Umbilical cord (tissue), 2 donors: ENCODE results near the gene SSR4. TPM values are rescaled to one million over a fixed set of nuclear protein-coding genes. Genes with fewer than 3 reads are reported as not detected.

Experiments used
- DNase-seq: peaks from one replicate; pipeline ENCODE4 v3.0.0-alpha.2; 2015; ENCODE audit warnings: low spot score
- total RNA-seq: library from RNA; depleted of rRNA; stranded (reverse); fragments of >200 nt; gene quantifications from one replicate; pipeline ENCODE4 v1.2.3, GENCODE V29; 2014; ENCODE audit warnings: low replicate concordance; ENCODE audit not compliant: insufficient read depth

Gene SSR4
- total RNA-seq, 1 donor from 2014 or later = 135 TPM

DNA sequence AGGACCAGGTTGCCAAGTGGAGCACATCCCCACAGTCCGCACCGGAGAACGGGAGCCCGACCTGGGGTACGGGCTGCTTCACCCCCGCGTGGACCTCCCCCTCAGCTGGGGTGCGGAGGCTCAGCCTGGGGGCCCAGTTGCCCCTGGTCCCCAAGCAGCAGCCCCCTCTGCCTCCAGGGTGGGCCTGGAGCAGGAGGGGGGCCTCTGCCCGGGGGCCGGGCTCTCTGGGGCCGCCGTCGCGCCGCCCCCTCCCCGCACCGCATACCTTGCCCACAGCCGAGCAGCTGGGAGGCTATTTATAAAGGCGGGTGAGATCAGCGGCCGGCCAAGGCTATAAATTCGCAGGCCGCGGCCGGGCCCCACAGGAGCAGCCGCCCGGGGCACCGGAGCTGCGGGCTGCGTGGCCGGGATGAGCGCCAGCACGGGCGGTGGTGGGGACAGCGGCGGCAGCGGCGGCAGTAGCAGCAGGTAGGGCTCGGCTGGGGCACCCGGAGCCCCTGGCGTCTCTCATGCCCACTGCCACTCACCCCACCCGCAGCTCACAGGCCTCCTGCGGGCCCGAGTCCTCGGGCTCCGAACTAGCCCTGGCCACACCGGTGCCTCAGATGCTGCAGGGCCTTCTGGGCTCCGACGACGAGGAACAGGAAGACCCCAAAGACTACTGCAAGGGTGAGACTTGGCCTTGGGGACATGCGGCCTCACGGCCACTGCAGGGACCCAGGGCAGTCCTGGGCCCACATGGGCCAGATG, 13.6 kb upstream of the SSR4 start, which contains the start of gene SRPK3:
Gene SRPK3, plus strand, starts transcription at position 364 of the 750 bp plus-strand sequence. Its CDS starts 46 bp downstream, at position 410.
- peak; percentile 40 for DNase-seq

DNA sequence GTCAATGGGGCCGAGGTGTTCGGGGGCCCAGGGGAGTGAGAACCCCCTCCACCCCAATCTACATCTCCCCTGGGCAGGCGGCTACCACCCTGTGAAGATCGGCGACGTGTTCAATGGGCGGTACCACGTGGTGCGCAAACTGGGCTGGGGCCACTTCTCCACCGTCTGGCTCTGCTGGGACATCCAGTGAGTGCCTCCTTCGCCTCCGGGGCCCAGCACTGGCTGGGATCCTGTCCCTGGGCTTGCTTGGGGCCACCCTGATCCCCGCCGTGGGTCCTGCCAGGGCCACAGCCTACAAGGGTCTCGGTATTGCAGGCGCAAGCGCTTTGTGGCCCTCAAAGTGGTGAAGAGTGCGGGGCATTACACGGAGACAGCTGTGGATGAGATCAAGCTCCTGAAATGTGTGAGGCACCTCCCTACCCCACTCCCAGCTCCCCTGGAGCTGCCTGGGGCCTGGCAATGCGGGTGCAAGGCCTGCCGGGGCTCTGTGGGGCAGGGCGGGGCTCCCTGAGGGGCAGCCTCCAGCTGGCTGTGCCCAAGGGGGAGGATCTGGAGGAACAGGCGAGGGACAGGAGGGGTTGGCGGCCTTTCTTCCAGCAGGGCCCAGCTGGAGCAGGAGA, 12.9 kb upstream of the SSR4 start:
- DNase-seq = peak; percentile 21

DNA sequence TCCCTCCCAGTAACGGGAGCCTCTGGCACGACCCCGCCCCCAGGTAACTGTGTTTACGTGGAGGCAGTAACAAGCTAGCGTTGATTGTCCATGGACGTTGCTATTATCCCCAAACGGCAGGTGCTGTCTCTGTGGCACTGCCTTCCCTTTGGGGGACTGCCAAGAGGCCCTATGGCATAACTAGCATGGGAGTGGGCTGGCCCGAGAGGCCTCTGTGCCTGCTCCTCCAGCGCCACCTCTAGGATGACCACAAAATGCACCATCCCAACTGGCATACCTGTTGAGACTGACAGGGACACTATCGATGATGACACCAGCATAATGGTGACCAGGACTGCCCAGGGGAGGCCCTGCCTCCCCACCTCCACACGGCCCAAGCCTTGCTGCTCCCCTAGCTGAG, 12.2 kb upstream of the SSR4 start:
- DNase-seq = no peak

- DNase-seq = no peak
These were observed 11.6 kb upstream of the SSR4 start for GRCh38 chrX:153782871-153783270.

DNA sequence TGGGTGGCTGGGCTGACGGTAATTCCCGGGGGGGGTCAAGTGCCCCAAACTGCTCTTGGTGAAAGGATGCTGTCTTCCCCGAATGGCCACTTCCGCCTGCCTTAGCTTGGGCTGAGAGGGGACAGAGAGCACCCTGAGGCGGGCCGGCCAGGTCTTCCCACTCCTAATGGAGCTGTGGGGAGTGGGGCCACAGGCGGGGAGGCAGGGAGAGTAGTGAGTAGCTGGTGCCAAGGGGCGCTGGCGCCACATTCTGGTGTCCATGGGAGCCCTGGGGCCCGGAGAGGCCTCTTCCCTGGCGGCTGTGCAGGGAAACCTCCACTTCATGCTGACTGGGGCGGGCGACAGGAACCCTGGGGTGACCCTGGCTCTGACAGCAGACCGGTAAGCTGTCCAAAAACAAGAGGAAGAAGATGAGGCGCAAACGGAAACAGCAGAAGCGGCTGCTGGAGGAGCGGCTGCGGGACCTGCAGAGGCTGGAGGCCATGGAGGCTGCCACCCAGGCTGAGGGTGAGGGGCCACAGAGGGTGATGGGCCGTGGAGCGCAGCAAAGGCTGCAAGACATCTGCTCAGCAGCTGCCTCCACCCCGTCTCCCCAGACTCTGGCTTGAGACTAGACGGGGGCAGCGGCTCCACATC, 11.0 kb upstream of the SSR4 start:
- DNase-seq = no peak

- DNase-seq = no peak
These were observed 10.0 kb upstream of the SSR4 start for GRCh38 chrX:153784325-153784967.

DNA sequence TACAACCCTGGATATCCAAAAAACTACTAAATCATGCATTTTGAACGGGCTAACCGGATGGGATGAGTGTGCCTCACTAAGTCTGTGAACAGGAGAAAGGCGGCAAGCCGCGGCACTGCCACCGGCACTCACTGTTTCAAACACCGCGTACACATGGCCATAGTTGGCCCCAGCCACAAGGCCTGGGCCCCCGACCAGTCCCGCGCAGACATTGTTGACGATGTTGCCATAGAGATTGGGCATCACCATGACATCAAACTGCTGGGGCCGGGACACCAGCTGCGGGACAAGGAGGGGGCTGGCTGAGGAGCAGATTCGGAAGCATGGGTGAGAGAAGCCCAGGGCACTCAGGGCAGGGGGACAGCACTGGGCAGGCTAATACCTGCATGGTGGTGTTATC, 7.8 kb upstream of the SSR4 start:
- DNase-seq = no peak

GRCh38 chrX:153789654-153790053, 4.8 kb upstream of the SSR4 start:
- no peak for DNase-seq

DNA sequence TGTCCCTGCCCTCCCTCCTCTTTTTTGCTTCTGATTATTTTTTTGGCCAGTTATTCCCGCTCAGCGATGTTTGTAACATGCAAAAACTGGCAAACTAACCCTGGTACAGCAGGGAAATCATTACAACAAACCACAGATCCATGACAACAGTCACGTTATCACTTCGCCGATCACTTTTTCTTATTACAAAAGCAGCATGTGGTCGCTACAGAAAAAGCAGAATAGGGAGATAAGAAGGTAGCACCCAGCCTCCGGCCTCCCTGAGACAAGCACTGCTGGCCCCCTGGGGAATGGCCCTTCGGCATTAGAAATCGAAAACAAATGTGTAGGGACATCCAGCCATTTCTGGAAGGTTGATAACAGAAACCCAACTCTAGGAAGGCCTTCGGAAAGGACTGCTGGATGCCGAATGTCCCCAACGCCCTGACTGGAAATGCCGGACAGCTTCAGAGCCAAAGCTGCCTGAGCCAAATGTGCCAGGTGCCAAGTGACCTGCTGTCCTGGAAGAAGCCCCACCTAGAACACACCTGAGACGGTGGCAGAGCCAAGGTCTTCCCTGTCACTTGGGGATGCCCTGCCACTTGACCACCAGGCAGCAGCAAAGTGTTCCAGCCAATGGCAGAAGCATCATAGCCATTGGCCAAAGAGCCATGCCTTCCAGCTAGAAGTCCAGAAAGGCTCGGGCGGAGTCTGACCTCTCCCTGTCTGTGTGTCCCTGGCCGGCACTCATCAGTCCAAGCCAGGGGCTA, 3.2 kb upstream of the SSR4 start:
- DNase-seq = no peak

DNA sequence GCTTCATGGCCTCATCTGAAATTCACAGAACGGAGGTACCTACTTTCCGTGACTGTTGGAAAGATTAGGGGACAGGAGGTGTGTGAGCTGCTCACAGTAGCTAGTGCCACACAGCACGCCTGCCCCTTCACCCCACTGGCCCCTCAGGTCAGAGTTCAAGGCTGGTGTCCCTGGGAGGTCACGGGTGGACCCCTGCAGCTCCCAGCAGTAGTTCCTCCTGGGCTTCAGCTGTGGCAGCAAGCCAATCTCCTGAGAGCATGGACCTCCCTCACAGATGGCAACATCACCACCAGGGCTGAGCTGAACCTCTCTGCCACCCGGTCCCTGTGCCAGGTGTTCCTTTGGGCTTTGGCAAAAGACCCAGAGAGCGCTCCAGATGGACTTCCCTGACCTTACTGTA, 2.1 kb upstream of the SSR4 start:
- no peak for DNase-seq

DNA sequence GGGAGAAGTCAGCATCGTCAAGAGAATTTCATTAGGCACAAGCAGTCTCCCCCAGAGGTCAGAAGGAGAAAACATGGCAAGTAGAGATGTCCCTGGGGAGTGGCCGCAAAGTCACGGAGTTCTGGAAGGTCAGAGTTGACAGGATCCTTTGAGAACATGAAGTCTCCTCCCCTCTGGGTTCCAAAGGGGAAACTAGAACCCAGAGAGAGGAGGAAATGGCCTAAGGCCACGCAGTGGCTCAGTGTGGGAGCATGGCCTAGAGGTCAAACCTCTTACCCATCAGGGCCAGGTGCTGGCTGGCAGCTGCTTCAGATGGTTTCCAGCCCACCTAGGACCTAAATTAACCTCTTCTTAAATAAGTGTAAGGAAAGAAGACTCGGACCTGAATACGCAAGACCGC, 1.2 kb upstream of the SSR4 start:
- no peak for DNase-seq

DNA sequence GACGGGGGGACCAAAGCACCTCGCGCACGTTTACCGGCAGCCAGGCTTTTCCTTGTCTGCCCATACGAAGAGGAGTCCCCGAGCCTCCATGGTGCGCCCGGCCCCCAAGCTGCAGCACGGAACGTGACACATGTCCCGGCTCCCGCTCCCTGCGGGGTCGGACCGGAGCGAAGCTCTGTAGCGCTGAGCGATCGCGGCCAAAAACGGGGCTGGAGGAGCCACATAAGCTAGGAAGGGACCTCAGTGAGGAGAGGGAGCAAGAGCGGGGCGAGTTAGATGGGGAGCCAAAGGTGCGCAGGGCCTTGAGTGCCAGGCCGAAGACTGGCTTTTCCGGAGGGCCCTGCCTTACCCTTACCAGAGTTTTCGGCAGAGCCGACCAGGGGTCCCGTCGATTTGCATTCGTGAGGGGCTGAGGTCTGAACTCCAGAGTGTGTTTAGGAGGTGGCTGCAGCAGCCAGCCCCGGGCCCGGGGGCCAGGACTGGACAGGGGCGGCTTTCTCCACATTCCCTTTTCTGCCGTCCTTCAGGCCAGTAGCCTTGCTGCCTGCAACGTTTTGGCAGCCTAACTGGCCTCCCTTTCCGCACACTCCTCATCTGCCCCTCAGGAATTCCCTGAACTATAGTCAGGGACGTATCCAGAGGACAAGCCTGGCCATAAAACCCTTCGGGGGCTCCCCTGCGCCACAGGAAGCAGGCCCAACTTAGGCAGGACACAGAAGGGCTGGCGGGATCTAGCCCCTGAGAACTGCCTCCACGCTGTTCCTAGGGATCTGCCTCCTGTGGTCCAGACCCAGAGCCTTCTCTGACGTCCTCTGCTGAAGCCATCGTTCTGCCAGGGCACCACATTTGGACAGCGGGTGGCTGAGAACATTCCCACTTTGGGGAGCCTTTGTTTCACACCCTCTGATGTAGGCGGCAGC, 689 bp downstream of the SSR4 start:
- no peak for DNase-seq

DNA sequence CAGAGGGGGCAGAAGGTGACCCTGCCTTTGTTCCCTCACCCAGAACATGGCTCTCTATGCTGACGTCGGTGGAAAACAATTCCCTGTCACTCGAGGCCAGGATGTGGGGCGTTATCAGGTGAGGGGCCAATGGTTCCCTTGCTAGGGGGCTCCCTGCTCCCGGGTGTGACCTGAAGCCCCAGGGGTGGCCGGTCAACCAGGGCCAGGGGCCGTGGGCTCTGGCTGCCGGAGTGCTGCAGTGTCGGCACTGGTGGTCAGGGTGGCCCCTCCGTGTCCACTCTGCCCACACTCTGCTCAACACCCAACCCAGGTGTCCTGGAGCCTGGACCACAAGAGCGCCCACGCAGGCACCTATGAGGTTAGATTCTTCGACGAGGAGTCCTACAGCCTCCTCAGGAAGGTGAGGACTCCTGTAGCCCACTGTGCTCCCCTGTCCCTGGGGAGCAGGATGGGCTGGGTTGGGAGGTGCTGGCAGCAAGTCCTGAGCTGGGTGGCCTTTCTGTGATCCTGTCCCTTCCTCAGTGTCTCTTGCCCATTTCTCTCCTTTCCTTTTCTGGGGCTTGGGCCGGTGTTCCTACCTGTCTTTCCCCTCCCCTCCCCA, 3.0 kb downstream of the SSR4 start:
- no peak for DNase-seq

GRCh38 chrX:153799326-153799725, 4.9 kb downstream of the SSR4 start:
- DNase-seq = no peak

DNA sequence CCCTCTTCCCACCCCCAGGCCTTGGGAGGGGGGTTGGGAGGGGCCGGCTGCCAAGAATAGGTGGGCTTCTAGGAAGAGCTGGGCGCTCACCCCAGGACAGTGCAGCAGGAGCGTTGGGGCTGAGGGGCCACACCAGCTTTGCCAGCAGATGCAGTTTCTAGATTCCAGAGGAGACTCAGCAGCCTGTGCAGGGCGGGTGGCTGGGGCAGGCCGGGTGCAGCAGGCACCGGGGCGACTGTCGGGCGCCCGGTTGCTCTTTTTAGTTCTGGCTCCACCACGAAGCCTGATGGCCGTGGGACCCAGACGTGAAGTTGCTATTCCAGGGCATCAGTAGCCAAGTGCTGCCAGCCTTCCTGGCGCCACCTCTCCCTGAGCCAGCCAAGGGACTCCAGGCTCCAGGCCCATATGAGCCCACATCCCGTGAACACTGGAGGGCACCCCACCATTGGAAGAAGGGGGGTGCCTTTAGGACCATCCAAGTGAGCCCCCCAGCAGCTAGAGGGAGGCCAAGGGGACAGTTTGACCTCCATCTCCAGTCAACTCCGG, 5.8 kb downstream of the SSR4 start:
- no peak for DNase-seq

DNA sequence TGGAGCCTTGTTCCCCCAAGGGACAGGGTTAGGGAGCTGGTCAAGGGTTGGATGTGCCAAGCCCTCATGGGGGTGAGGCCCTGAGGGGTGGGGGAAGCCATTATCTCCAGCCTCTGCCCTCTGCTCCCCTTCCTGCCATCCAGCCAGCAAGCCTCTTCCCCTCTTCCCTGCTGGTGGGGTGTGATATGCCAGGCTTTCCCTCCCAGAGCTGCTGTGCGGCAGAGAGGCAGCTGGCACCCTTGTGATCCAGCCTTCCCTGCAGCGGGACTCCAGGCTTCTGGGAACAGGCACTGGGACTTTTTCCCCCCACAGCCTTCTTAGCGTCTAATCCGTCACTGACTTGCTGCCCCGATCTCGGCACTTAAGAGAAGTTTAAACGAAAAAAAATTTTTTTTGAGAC, 6.3 kb downstream of the SSR4 start:
- no peak for DNase-seq

GRCh38 chrX:153801669-153802068, 7.2 kb downstream of the SSR4 start:
- DNase-seq = no peak

DNA sequence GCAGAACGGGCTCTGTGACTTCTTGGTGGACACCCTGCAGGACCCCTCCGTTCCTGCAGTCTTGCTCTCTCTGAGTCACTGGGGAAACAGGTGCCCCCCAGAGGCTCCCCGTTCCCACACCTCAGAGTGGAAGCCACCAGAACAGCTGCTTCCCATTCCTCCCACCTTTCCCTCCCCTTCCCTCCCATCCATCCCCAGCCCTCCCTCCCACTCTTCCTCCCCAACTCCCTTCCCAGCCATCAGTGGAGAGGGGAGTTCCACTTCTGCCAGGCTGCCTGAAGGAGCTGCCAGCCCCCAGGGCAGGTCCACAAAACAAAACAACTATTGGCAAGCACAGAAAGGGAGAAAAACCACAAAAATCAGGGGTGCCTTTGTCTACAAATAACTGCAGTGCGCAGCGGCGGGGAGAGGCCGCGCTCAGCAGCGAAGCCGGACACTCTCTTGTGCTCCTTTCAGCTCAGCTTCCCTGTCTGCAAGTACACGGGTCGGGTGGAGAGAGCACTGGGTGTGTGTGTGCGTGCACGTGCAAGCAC, 8.1 kb downstream of the SSR4 start:
- DNase-seq = no peak
